ENCODE results near the gene RBM20. TPM values are rescaled to one million over a fixed set of nuclear protein-coding genes. Genes with fewer than 3 reads are reported as not detected.

Gene RBM20
- total RNA-seq, 1 donor from 2014 or later = 0.58 TPM

DNA sequence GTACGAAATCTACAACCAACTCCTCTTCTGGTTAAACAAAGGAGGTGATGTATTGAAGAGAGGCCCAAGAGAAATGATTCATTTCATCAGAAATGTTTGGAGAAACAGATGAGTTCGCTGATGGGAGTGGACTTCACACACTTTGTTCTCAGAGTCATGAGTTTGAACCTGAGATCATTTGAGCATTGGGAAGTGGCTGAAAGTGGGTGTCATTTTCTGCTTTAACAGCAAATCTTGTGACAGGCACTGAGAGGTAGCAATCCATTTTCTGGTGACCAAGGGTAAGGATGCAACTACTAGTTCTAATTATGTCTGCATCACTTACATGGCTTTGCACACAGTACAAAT, 51.4 kb downstream of the RBM20 start:
- peaks cover 5% of the 10 kb centered on the region for H3K9me3 Mint-ChIP-seq
- TF ChIP-seq, protein P1, sequence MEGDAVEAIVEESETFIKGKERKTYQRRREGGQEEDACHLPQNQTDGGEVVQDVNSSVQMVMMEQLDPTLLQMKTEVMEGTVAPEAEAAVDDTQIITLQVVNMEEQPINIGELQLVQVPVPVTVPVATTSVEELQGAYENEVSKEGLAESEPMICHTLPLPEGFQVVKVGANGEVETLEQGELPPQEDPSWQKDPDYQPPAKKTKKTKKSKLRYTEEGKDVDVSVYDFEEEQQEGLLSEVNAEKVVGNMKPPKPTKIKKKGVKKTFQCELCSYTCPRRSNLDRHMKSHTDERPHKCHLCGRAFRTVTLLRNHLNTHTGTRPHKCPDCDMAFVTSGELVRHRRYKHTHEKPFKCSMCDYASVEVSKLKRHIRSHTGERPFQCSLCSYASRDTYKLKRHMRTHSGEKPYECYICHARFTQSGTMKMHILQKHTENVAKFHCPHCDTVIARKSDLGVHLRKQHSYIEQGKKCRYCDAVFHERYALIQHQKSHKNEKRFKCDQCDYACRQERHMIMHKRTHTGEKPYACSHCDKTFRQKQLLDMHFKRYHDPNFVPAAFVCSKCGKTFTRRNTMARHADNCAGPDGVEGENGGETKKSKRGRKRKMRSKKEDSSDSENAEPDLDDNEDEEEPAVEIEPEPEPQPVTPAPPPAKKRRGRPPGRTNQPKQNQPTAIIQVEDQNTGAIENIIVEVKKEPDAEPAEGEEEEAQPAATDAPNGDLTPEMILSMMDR (conservative IDR thresholded peaks at IDR 0.05) = no peak
- no peak overlapping the region for H3K4me3 Mint-ChIP-seq
- no peaks in the 10 kb centered on the region for H3K4me1 Mint-ChIP-seq
- no peak for DNase-seq (ENCODE audit: low read depth, low spot score)
- no peak overlapping the region for H3K27ac Mint-ChIP-seq (ENCODE audit: unreplicated experiment)
- no peaks in the 10 kb centered on the region for H3K36me3 Mint-ChIP-seq (ENCODE audit: low read depth)
- peaks cover 8% of the 10 kb centered on the region for H3K27me3 Mint-ChIP-seq (ENCODE audit: low read depth)

DNA sequence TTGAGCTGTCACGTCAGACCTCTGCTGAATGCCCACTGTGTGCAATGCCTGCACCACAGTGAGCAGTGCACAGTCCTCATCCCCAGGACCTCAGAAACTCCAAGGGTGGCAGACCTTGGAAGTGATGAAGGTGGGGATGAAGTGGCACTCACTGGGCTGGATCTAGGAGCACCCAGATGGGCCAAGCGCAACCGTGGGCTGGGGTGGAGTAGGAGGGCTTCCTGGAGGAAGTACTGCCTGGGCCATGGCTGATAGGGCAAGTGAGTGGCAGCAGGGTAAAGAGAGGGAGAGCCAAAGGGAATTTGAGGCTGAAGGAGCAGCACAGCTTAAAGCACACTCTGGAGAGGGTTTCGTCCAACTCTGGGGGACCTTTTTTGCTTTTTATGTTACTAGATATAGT, 52.3 kb downstream of the RBM20 start:
- no peak overlapping the region for H3K4me3 Mint-ChIP-seq
- peak overlapping the region; percentile 62 for H3K27ac Mint-ChIP-seq (ENCODE audit: unreplicated experiment)
- no peaks in the 10 kb centered on the region for H3K4me1 Mint-ChIP-seq
- H3K27me3 Mint-ChIP-seq (ENCODE audit: low read depth) = peaks cover 8% of the 10 kb centered on the region
- no peaks in the 10 kb centered on the region for H3K36me3 Mint-ChIP-seq (ENCODE audit: low read depth)
- TF ChIP-seq, protein P1 (conservative IDR thresholded peaks at IDR 0.05) = no peak
- peaks cover 4% of the 10 kb centered on the region for H3K9me3 Mint-ChIP-seq
- DNase-seq (ENCODE audit: low read depth, low spot score) = no peak

DNA sequence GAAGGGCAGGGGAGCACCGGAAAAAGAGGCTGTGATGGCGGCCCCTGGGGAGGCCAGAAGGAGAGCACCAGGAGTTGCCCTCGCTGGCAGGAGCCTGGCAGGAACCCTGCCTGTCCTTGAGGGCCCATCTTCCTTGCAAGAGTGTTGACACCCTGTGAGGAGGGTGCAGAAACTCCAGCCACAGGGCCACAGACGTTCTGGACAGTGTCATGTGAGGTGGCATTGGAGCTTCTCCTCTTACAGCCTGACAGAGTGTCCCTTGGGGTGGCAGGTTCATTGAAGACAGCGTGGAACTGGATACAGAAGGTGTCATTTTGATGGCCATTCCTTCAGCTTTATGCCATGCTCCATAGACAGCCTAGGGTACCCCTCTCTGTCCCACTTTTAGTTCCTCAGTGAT, 54.2 kb downstream of the RBM20 start:
- Mint-ChIP-seq H3K36me3 (ENCODE audit: low read depth) (no peaks in the 10 kb centered on the region), H3K4me3 (no peak overlapping the region), H3K27ac (ENCODE audit: unreplicated experiment) (no peak overlapping the region), H3K9me3 (peaks cover under 1% of the 10 kb centered on the region), H3K27me3 (ENCODE audit: low read depth) (peaks cover under 1% of the 10 kb centered on the region), H3K4me1 (no peaks in the 10 kb centered on the region)
- TF ChIP-seq, protein P1 (conservative IDR thresholded peaks at IDR 0.05) = no peak
- no peak for DNase-seq (ENCODE audit: low read depth, low spot score)

DNA sequence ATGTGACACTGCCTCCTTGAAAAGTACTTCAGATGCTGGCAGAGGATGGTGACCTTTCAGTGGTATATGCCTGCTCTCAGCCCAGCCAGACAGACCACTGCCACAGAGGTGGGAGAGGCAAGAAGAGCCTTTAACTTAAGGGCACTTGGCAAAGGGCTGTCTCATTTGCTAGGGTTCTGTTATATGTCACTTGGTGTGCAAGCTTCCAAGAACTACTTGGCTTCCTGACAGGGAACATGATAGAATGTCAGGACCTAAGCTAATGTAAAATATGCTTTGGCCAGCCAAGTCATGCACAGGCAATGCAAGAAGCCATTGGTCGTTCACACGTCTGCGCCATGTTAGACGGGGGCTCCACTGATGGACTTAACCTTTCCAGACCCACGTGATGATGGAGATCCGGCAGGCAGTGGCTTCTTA, 54.7 kb downstream of the RBM20 start:
- Mint-ChIP-seq H3K27me3 (ENCODE audit: low read depth) (no peaks in the 10 kb centered on the region), H3K4me1 (no peaks in the 10 kb centered on the region), H3K4me3 (no peak overlapping the region), H3K9me3 (no peaks in the 10 kb centered on the region), H3K36me3 (ENCODE audit: low read depth) (no peaks in the 10 kb centered on the region), H3K27ac (ENCODE audit: unreplicated experiment) (no peak overlapping the region)
- TF ChIP-seq, protein P1 (conservative IDR thresholded peaks at IDR 0.05) = no peak
- DNase-seq (ENCODE audit: low read depth, low spot score) = no peak

DNA sequence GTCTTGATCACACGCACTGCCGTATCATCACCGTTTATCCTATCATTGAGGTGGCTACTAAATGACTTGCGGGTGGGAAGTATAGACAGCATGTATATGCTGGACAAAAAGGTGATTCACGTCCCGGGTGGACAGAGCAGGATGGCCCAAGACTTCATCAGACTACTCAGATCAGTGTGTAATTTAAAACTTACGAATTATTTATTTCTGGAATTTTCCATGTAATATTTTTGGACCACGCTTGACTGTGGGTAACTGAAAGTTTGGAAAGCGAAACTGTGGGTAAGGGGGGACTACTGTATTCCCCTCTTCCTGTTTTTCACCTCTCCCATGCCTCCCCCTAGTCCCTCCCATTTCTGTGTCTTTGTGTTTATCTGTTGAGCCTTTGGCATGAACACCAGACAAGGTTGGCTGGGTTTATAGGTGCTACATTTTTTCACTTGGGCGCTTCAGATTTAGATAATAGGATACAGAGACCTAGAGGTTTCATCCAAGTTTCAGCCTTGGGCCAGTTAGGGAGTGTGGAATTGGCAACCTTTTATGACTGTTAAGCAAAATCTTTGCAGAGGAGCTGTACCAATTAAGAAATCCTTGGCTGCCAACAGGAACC, 55.8 kb downstream of the RBM20 start:
- H3K27ac Mint-ChIP-seq (ENCODE audit: unreplicated experiment) = no peak overlapping the region

More for the DNA sequence above, 55.8 kb downstream of the RBM20 start:
- no peaks in the 10 kb centered on the region for H3K9me3 Mint-ChIP-seq
- TF ChIP-seq, protein P1 (conservative IDR thresholded peaks at IDR 0.05) = no peak
- no peak for DNase-seq (ENCODE audit: low read depth, low spot score)
- H3K27me3 Mint-ChIP-seq (ENCODE audit: low read depth) = no peaks in the 10 kb centered on the region
- H3K36me3 Mint-ChIP-seq (ENCODE audit: low read depth) = no peaks in the 10 kb centered on the region
- H3K4me1 Mint-ChIP-seq = no peaks in the 10 kb centered on the region
- no peak overlapping the region for H3K4me3 Mint-ChIP-seq
